HCT116 (cell line): Measurements from ENCODE around the gene SRGAP1. TPM values are rescaled to one million over a fixed set of nuclear protein-coding genes. Genes with fewer than 3 reads are reported as not detected.
"Not testable (repeated sequence)": the region's sequence is repeated elsewhere in the genome, so short reads cannot be mapped to it uniquely, and the experiment has no call there.

Experiments
- ATAC-seq: fragments of 200-7000 bp; cut with Tn5 transposase; 2 replicates; pipeline ENCODE4 v1.9.1; 2020; ENCODE audit warnings: mild to moderate bottlenecking, moderate library complexity
- BruUV-seq: library from RNA; stranded (reverse); fragments of 400-500 nt; replicated peaks from 2 replicates; lab custom pipeline; 2021; lab: Mats Ljungman, UMichigan
- CTCF ChIA-PET: fragments of 300-600 bp; sonication (Branson Sonifier 250); formaldehyde crosslinking; loops from one replicate; lab custom pipeline; 2021; ENCODE audit warnings: antibody characterized with exemption; lab: Charles Lee
- POLR2A ChIA-PET: fragments of 300-600, 350-600 bp; sonication (Branson Sonifier 250); formaldehyde crosslinking; loops from one replicate; lab custom pipeline; 2021; ENCODE audit warnings: antibody characterized with exemption; lab: Charles Lee
- RAD21 ChIA-PET, 2 experiments: fragments of 300-600 bp; sonication (Branson Sonifier 250); formaldehyde crosslinking; loops; one replicate each; lab custom pipeline; 2023; ENCODE audit warnings: low total read pairs in 2 of 2; ENCODE audit not compliant: uncharacterized antibody in 2 of 2, unreplicated experiment in 2 of 2, low non-redundant PET in 1 of 2; lab: Charles Lee
- DNase-seq: peaks from one replicate; pipeline ENCODE4 v3.0.0-alpha.2; 2010; ENCODE audit warnings: low read depth, low spot score
- H2AFZ ChIP-seq: fragments of 200-600 bp; shearing (Covaris generic), sonication (generic); 2 replicates; pipeline ENCODE4 v1.6.1; 2017; ENCODE audit warnings: low read depth, mixed run types, mixed read lengths, antibody characterized with exemption, low read length; ENCODE audit not compliant: poor library complexity, severe bottlenecking
- H3K27ac ChIP-seq: 2 replicates; pipeline ENCODE4 v1.5.1; 2012; ENCODE audit warnings: low read depth, low read length
- H3K27me3 ChIP-seq: fragments of 200-600 bp; sonication (generic); 2 replicates; pipeline ENCODE4 v1.6.1; 2016; ENCODE audit warnings: mixed run types, low read length, mixed read lengths; ENCODE audit not compliant: insufficient read depth
- H3K36me3 ChIP-seq, 2 experiments: fragments of 200-500 bp in 1 of 2; fragments of 200-600 bp in 1 of 2; sonication (Bioruptor generic) in 1 of 2; sonication (generic) in 1 of 2; 2 replicates each; pipeline versions ENCODE4 v1.5.1 to v1.6.1; 2014 to 2016; ENCODE audit warnings: low read length in 2 of 2, inconsistent platforms in 1 of 2, mixed read lengths in 1 of 2, mixed run types in 1 of 2; ENCODE audit not compliant: insufficient read depth in 2 of 2, control insufficient read depth in 1 of 2
- H3K4me1 ChIP-seq, 2 experiments: fragments of 200-600 bp in 1 of 2; sonication (generic) in 1 of 2; 2 replicates each; pipeline versions ENCODE4 v1.5.1 to v1.6.1; 2012 to 2017; ENCODE audit warnings: low read length in 2 of 2, inconsistent platforms in 1 of 2, mild to moderate bottlenecking in 1 of 2, mixed read lengths in 1 of 2, mixed run types in 1 of 2, moderate library complexity in 1 of 2; ENCODE audit not compliant: insufficient read depth in 2 of 2, control insufficient read depth in 1 of 2
- H3K4me2 ChIP-seq: fragments of 200-600 bp; sonication (generic); 2 replicates; pipeline ENCODE4 v1.6.1; 2017; ENCODE audit warnings: mixed run types, low read length, mixed read lengths
- H3K4me3 ChIP-seq, 2 experiments: fragments of 200-600 bp in 1 of 2; sonication (generic) in 1 of 2; replicated peaks in 1 of 2; 2 replicates each; pipeline ENCODE4 v1.5.1; 2011 to 2016; ENCODE audit warnings: low read length in 2 of 2, control low read depth in 1 of 2, low read depth in 1 of 2, mild to moderate bottlenecking in 1 of 2, mixed read lengths in 1 of 2, mixed run types in 1 of 2
- H3K79me2 ChIP-seq: fragments of 200-600 bp; sonication (generic); 2 replicates; pipeline ENCODE4 v1.6.1; 2017; ENCODE audit warnings: mild to moderate bottlenecking, mixed run types, low read length, moderate library complexity, mixed read lengths; ENCODE audit not compliant: insufficient read depth
- H3K9ac ChIP-seq: fragments of 200-600 bp; sonication (generic); 2 replicates; pipeline ENCODE4 v1.6.1; 2016; ENCODE audit warnings: low read length, mixed read lengths
- H3K9me2 ChIP-seq: fragments of 200-600 bp; sonication (generic), shearing (Covaris generic); 2 replicates; pipeline ENCODE4 v1.6.1; 2017; ENCODE audit warnings: mixed run types, mild to moderate bottlenecking, moderate library complexity; ENCODE audit not compliant: insufficient read depth
- H3K9me3 ChIP-seq, 2 experiments: fragments of 200-500 bp in 1 of 2; fragments of 200-600 bp in 1 of 2; sonication (Bioruptor generic) in 1 of 2; sonication (generic) in 1 of 2; 2 replicates each; pipeline ENCODE4 v1.6.1; 2014 to 2017; ENCODE audit warnings: low read length in 2 of 2, mixed read lengths in 2 of 2, inconsistent platforms in 1 of 2, low read depth in 1 of 2, mild to moderate bottlenecking in 1 of 2, mixed run types in 1 of 2, moderate library complexity in 1 of 2; ENCODE audit not compliant: control insufficient read depth in 1 of 2, insufficient read depth in 1 of 2
- H4K20me1 ChIP-seq: fragments of 200-600 bp; sonication (generic), shearing (Covaris generic); 2 replicates; pipeline ENCODE4 v1.6.1; 2017; ENCODE audit warnings: mixed run types, mild to moderate bottlenecking, moderate library complexity; ENCODE audit not compliant: insufficient read depth
- CBX3 ChIP-seq: IDR thresholded peaks from 2 replicates; pipeline ENCODE4 v1.6.1; 2012; ENCODE audit warnings: low read depth
- CEBPB ChIP-seq: IDR thresholded peaks from 2 replicates; pipeline ENCODE4 v1.6.1; 2012; ENCODE audit warnings: low read depth
- EGR1 ChIP-seq: IDR thresholded peaks from 2 replicates; pipeline ENCODE4 v1.6.1; 2012; ENCODE audit warnings: low read depth
- ELF1 ChIP-seq: IDR thresholded peaks from 2 replicates; pipeline ENCODE4 v1.6.1; 2012; ENCODE audit warnings: low read depth, borderline replicate concordance
- EZH2phosphoT487 ChIP-seq: fragments of 200-600 bp; IDR thresholded peaks from 2 replicates; pipeline ENCODE4 v1.6.1; 2018; ENCODE audit warnings: antibody characterized with exemption, borderline replicate concordance
- JUND ChIP-seq: IDR thresholded peaks from 2 replicates; pipeline ENCODE4 v1.6.1; 2012
- POLR2A ChIP-seq: IDR thresholded peaks from 2 replicates; pipeline ENCODE4 v1.7.0; 2011; ENCODE audit warnings: borderline replicate concordance; ENCODE audit not compliant: insufficient read depth, insufficient read length; ENCODE audit errors: extremely low read depth
- RAD21 ChIP-seq: IDR thresholded peaks from 2 replicates; pipeline ENCODE4 v1.6.1; 2012; ENCODE audit warnings: low read depth, mild to moderate bottlenecking
- SP1 ChIP-seq: IDR thresholded peaks from 2 replicates; pipeline ENCODE4 v1.6.1; 2012; ENCODE audit warnings: low read depth
- SRF ChIP-seq: IDR thresholded peaks from 2 replicates; pipeline ENCODE4 v1.6.1; 2012; ENCODE audit warnings: low read depth
- ZFX ChIP-seq: fragments of 450-650 bp; IDR thresholded peaks from 2 replicates; pipeline ENCODE4 v1.6.1; 2017
- ZNF274 ChIP-seq: fragments of 200-500 bp; sonication (Bioruptor generic); IDR thresholded peaks from 2 replicates; pipeline ENCODE4 v1.6.1; 2014; ENCODE audit warnings: mild to moderate bottlenecking, low read depth, low read length, inconsistent platforms
- intact Hi-C: fragments of 100-400 bp; cut with micrococcal nuclease; formaldehyde crosslinking; loops from 2 replicates; pipeline ENCODE4 v1.10.0; 2022
- total RNA-seq: library from RNA; stranded (reverse); gene quantifications from one replicate; pipeline ENCODE4 v1.2.1, GENCODE V29; 2021; ENCODE audit not compliant: unreplicated experiment
- TF ChIP-seq, protein P1 (sequence below): IDR thresholded peaks from 2 replicates; pipeline ENCODE4 v1.6.1; 2012; ENCODE audit warnings: low read depth
- TF ChIP-seq, protein P2 (sequence below): IDR thresholded peaks from 2 replicates; pipeline ENCODE4 v1.6.1; 2012
- TF ChIP-seq, protein P3 (sequence below): IDR thresholded peaks from 2 replicates; pipeline ENCODE4 v1.6.1; 2012
- TF ChIP-seq, protein P4 (sequence below), 3 experiments: fragments of 200-600 bp in 1 of 3; sonication (generic) in 1 of 3; IDR thresholded peaks in 2 of 3; conservative IDR thresholded peaks in 1 of 3; 2 replicates each; pipeline ENCODE4 v1.5.1; 2012 to 2017; ENCODE audit warnings: low read depth in 2 of 3, low read length in 2 of 3, antibody characterized with exemption in 1 of 3, borderline replicate concordance in 1 of 3, control low read depth in 1 of 3, mild to moderate bottlenecking in 1 of 3, mixed read lengths in 1 of 3, mixed run types in 1 of 3, moderate library complexity in 1 of 3; ENCODE audit not compliant: insufficient read depth in 1 of 3

SRGAP1 gene
- total RNA-seq, 1 experiment from 2014 or later, result 16.6 TPM

GRCh38 chr12:64128366-64128765 lies 283.9 kb downstream of the SRGAP1 start:
- BruUV-seq, result no TSS peak
- DNase-seq, result no peak
- intact Hi-C loops, result no loop called here
- Histone ChIP-seq H3K27ac (no peak overlapping the region), H3K9me2 (no peaks in the 10 kb centered on the region), H3K4me3 (no peak overlapping the region), H3K27me3 (no peaks in the 10 kb centered on the region), H3K79me2 (no peaks in the 10 kb centered on the region), H3K4me2 (no peak overlapping the region), H3K36me3 (peaks cover 0 to 5% of the 10 kb centered on the region in 2 experiments; a peak in 1 of 4 replicates), H3K9me3 (peaks cover 0 to 1% of the 10 kb centered on the region in 2 experiments; a peak in 1 of 4 replicates), H2AFZ (no peak overlapping the region), H3K4me1 (no peaks in the 10 kb centered on the region), H3K9ac (no peak overlapping the region), H4K20me1 (no peaks in the 10 kb centered on the region)
- RAD21 ChIA-PET, result no interaction called here
- POLR2A ChIA-PET, result no interaction called here
- ATAC-seq, result no peak
- no peak for TF ChIP-seq SP1
- TF ChIP-seq JUND, result no peak
- TF ChIP-seq, protein P1, sequence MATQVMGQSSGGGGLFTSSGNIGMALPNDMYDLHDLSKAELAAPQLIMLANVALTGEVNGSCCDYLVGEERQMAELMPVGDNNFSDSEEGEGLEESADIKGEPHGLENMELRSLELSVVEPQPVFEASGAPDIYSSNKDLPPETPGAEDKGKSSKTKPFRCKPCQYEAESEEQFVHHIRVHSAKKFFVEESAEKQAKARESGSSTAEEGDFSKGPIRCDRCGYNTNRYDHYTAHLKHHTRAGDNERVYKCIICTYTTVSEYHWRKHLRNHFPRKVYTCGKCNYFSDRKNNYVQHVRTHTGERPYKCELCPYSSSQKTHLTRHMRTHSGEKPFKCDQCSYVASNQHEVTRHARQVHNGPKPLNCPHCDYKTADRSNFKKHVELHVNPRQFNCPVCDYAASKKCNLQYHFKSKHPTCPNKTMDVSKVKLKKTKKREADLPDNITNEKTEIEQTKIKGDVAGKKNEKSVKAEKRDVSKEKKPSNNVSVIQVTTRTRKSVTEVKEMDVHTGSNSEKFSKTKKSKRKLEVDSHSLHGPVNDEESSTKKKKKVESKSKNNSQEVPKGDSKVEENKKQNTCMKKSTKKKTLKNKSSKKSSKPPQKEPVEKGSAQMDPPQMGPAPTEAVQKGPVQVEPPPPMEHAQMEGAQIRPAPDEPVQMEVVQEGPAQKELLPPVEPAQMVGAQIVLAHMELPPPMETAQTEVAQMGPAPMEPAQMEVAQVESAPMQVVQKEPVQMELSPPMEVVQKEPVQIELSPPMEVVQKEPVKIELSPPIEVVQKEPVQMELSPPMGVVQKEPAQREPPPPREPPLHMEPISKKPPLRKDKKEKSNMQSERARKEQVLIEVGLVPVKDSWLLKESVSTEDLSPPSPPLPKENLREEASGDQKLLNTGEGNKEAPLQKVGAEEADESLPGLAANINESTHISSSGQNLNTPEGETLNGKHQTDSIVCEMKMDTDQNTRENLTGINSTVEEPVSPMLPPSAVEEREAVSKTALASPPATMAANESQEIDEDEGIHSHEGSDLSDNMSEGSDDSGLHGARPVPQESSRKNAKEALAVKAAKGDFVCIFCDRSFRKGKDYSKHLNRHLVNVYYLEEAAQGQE, result no peak
- TF ChIP-seq, protein P2, sequence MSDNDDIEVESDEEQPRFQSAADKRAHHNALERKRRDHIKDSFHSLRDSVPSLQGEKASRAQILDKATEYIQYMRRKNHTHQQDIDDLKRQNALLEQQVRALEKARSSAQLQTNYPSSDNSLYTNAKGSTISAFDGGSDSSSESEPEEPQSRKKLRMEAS, result no peak
- TF ChIP-seq POLR2A, result no peak
- TF ChIP-seq EZH2phosphoT487, result no peak
- TF ChIP-seq CEBPB, result no peak
- no peak for TF ChIP-seq ZFX
- TF ChIP-seq, protein P3, sequence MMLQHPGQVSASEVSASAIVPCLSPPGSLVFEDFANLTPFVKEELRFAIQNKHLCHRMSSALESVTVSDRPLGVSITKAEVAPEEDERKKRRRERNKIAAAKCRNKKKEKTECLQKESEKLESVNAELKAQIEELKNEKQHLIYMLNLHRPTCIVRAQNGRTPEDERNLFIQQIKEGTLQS, result no peak
- TF ChIP-seq CBX3, result no peak
- no peak for TF ChIP-seq EGR1
- TF ChIP-seq, protein P4, sequence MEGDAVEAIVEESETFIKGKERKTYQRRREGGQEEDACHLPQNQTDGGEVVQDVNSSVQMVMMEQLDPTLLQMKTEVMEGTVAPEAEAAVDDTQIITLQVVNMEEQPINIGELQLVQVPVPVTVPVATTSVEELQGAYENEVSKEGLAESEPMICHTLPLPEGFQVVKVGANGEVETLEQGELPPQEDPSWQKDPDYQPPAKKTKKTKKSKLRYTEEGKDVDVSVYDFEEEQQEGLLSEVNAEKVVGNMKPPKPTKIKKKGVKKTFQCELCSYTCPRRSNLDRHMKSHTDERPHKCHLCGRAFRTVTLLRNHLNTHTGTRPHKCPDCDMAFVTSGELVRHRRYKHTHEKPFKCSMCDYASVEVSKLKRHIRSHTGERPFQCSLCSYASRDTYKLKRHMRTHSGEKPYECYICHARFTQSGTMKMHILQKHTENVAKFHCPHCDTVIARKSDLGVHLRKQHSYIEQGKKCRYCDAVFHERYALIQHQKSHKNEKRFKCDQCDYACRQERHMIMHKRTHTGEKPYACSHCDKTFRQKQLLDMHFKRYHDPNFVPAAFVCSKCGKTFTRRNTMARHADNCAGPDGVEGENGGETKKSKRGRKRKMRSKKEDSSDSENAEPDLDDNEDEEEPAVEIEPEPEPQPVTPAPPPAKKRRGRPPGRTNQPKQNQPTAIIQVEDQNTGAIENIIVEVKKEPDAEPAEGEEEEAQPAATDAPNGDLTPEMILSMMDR (IDR thresholded peaks at IDR 0.05 in 2 of 3, conservative IDR thresholded peaks at IDR 0.05 in 1 of 3; ENCODE audit: borderline replicate concordance in 1 of 3, insufficient read depth in 1 of 3, low read depth in 2 of 3, low read length in 2 of 3), result no peak
- no peak for TF ChIP-seq ELF1
- no peak for TF ChIP-seq ZNF274
- TF ChIP-seq SRF, result no peak
- no peak for TF ChIP-seq RAD21
- CTCF ChIA-PET, result no interaction called here

DNA sequence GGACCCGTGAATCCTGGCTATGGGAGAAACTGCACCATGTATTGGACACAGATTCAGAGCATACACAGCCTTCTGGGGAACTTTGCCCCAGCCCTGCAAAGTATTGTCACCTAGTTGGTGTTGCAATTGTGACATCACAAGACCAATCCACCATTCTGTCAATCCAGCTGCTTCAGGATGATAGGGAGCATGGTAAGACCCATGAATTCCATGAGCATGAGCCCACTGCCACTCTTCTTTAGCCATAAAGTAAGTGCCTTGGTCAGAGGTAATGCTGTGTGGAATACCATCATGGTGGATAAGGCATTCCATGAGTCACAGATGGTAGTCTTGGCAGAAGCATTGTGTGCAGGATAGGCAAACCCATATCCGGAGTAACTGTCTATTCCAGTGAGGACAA lies 286.0 kb downstream of the SRGAP1 start:
- POLR2A ChIA-PET, H3K9me2 ChIP-seq, CTCF ChIA-PET, H3K9me3 ChIP-seq, BruUV-seq, H4K20me1 ChIP-seq, H3K4me1 ChIP-seq, RAD21 ChIA-PET, H3K4me3 ChIP-seq, H2AFZ ChIP-seq, H3K9ac ChIP-seq, H3K27me3 ChIP-seq, H3K79me2 ChIP-seq, DNase-seq, ATAC-seq, H3K27ac ChIP-seq, intact Hi-C loops, H3K36me3 ChIP-seq, H3K4me2 ChIP-seq: not testable (repeated sequence)
